DOHH2 (cell line): ENCODE data around the gene ETS1.
A peak's percentile ranks its signal among the peaks of the same experiment; 100 is the strongest.

Experiments used
- H3F3A ChIP-seq: fragments of 200-600 bp; sonication (generic), shearing (Covaris generic); 2 replicates; pipeline ENCODE4 v1.6.0; 2016; ENCODE audit warnings: antibody characterized with exemption, mild to moderate bottlenecking; ENCODE audit not compliant: control insufficient read depth, insufficient read depth
- H3K27ac ChIP-seq: fragments of 200-600 bp; sonication (generic); 2 replicates; pipeline ENCODE4 v1.5.1; 2014; ENCODE audit warnings: low read depth, mild to moderate bottlenecking, low read length, moderate library complexity
- H3K27me3 ChIP-seq: fragments of 200-600 bp; sonication (generic); 2 replicates; pipeline ENCODE4 v1.6.1; 2014; ENCODE audit warnings: mild to moderate bottlenecking, low read length, mixed read lengths; ENCODE audit not compliant: control insufficient read depth
- H3K36me3 ChIP-seq: fragments of 200-600 bp; sonication (generic); 2 replicates; pipeline ENCODE4 v1.6.1; 2014; ENCODE audit warnings: mild to moderate bottlenecking, low read length, moderate library complexity, mixed read lengths; ENCODE audit not compliant: control insufficient read depth
- H3K4me1 ChIP-seq: fragments of 200-600 bp; sonication (generic); 2 replicates; pipeline ENCODE4 v1.6.1; 2014; ENCODE audit warnings: mild to moderate bottlenecking, low read length, mixed read lengths; ENCODE audit not compliant: control insufficient read depth
- H3K4me2 ChIP-seq: fragments of 200-600 bp; sonication (generic); 2 replicates; pipeline ENCODE4 v1.6.0; 2014; ENCODE audit warnings: mild to moderate bottlenecking, low read length, moderate library complexity
- H3K4me3 ChIP-seq: fragments of 200-600 bp; sonication (generic); 2 replicates; pipeline ENCODE4 v1.5.1; 2014; ENCODE audit warnings: mild to moderate bottlenecking, low read length, mixed read lengths
- H3K79me2 ChIP-seq: fragments of 200-600 bp; sonication (generic); 2 replicates; pipeline ENCODE4 v1.6.1; 2014; ENCODE audit warnings: mild to moderate bottlenecking, low read length, mixed read lengths; ENCODE audit not compliant: control insufficient read depth
- H3K9me2 ChIP-seq: fragments of 200-600 bp; sonication (generic); replicated peaks from 2 replicates; pipeline ENCODE4 v1.6.1; 2014; ENCODE audit warnings: mild to moderate bottlenecking, low read length, mixed read lengths; ENCODE audit not compliant: control insufficient read depth
- H3K9me3 ChIP-seq: fragments of 200-600 bp; sonication (generic); 2 replicates; pipeline ENCODE4 v1.6.1; 2014; ENCODE audit warnings: antibody characterized with exemption, low read length, mixed read lengths; ENCODE audit not compliant: control insufficient read depth, insufficient read depth
- H4K20me1 ChIP-seq: fragments of 200-600 bp; sonication (generic); 2 replicates; pipeline ENCODE4 v1.6.0; 2014; ENCODE audit warnings: low read depth, mild to moderate bottlenecking, antibody characterized with exemption, low read length, moderate library complexity; ENCODE audit not compliant: control insufficient read depth, insufficient read depth
- CTCF ChIP-seq: fragments of 200-600 bp; sonication (generic); IDR thresholded peaks from one replicate; pipeline ENCODE4 v1.5.1; 2014; ENCODE audit warnings: antibody characterized with exemption, mild to moderate bottlenecking, low read depth, low read length; ENCODE audit not compliant: poor library complexity, severe bottlenecking
- EZH2phosphoT487 ChIP-seq: fragments of 200-600 bp; sonication (generic); IDR thresholded peaks from 2 replicates; pipeline ENCODE4 v1.6.1; 2017; ENCODE audit warnings: borderline replicate concordance, mild to moderate bottlenecking, antibody characterized with exemption, low read length, moderate library complexity, mixed read lengths

Gene ETS1

GRCh38 chr11:128598506-128599150 lies 11.3 kb upstream of the ETS1 start:
- Histone ChIP-seq H3K9me3 (no peaks in the 10 kb centered on the region), H3K9me2 (no peaks in the 10 kb centered on the region), H3K79me2 (no peaks in the 10 kb centered on the region), H3K4me3 (no peak overlapping the region; the same call in 1 of the 2 replicates), H3K4me2 (peak overlapping the region; percentile 29), H3K36me3 (no peaks in the 10 kb centered on the region), H3K4me1 (peaks cover 79% of the 10 kb centered on the region), H3K27ac (peak overlapping the region; percentile 8; the same call in 1 of the 2 replicates), H4K20me1 (no peaks in the 10 kb centered on the region), H3F3A (0 out of 2 replicates have a peak, but pooled peaks cover 3% of the 10 kb centered on the region), H3K27me3 (no peaks in the 10 kb centered on the region)
- TF ChIP-seq CTCF (no peak), EZH2phosphoT487 (no peak)

- 0 out of 2 replicates have a peak, but pooled peaks cover 3% of the 10 kb centered on the region for H3F3A ChIP-seq
- peak overlapping the region; percentile 29; the same call in 1 of the 2 replicates for H3K4me2 ChIP-seq
- H3K9me3 ChIP-seq = no peaks in the 10 kb centered on the region
- no peaks in the 10 kb centered on the region for H4K20me1 ChIP-seq
- H3K4me1 ChIP-seq = peaks cover 76% of the 10 kb centered on the region
- no peak overlapping the region for H3K27ac ChIP-seq
- TF ChIP-seq EZH2phosphoT487 (no peak), CTCF (no peak)
- no peaks in the 10 kb centered on the region for H3K36me3 ChIP-seq
- no peak overlapping the region for H3K4me3 ChIP-seq
- no peaks in the 10 kb centered on the region for H3K79me2 ChIP-seq
- H3K27me3 ChIP-seq = no peaks in the 10 kb centered on the region
- no peaks in the 10 kb centered on the region for H3K9me2 ChIP-seq
Observed at GRCh38 chr11:128598096-128598495, 10.7 kb upstream of the ETS1 start.

DNA sequence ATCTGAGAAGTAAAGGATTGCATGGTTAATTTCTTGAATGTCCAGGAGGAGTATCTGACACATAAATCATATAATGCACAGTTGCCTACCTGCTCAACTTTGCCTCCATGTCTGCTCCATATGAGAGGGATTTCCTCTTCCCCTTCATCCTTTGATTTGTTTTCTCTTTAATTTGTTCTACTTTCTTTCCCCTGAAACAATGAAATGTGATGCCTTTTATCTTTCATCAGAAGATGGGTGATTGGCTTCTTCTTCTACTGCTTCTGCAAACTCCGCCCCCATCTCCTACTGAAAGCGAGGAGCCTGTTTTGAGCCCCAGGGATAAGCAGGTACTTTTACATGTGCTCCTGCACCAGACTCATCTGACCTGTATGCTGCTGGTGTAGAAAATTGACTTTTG lies 9.9 kb upstream of the ETS1 start:
- Histone ChIP-seq H4K20me1 (no peaks in the 10 kb centered on the region), H3K4me1 (peaks cover 67% of the 10 kb centered on the region), H3K27ac (no peak overlapping the region; the same call in 1 of the 2 replicates), H3K4me3 (peak overlapping the region; percentile 6; the same call in 1 of the 2 replicates), H3K9me2 (no peaks in the 10 kb centered on the region), H3K36me3 (no peaks in the 10 kb centered on the region), H3F3A (0 out of 2 replicates have a peak, but pooled peaks cover 3% of the 10 kb centered on the region), H3K9me3 (no peaks in the 10 kb centered on the region), H3K27me3 (no peaks in the 10 kb centered on the region), H3K4me2 (peak overlapping the region; percentile 55), H3K79me2 (no peaks in the 10 kb centered on the region)
- TF ChIP-seq CTCF (no peak), EZH2phosphoT487 (no peak)
